Gastroesophageal sphincter (tissue), 3 donors: Measurements from ENCODE around the gene GLP2R.

Source experiments
- POLR2A ChIP-seq, 2 donors: fragments of 450-650 bp; IDR thresholded peaks; one replicate each; pipeline ENCODE4 v1.6.1; 2017; ENCODE audit warnings: antibody characterized with exemption in 2 of 2, mild to moderate bottlenecking in 2 of 2, moderate library complexity in 1 of 2
- POLR2AphosphoS5 ChIP-seq: sonication (generic); formaldehyde crosslinking; IDR thresholded peaks from one replicate; pipeline ENCODE4 v1.6.1; 2017; ENCODE audit warnings: antibody characterized with exemption
- TF ChIP-seq, protein P1 (sequence below), 4 experiments: fragments of 200-600 bp in 2 of 4; fragments of 450-650 bp in 2 of 4; sonication (generic) in 1 of 4; IDR thresholded peaks; one replicate each; pipeline ENCODE4 v1.5.1; 2017 to 2019; ENCODE audit warnings: antibody characterized with exemption in 4 of 4, mild to moderate bottlenecking in 2 of 4, moderate library complexity in 2 of 4

GRCh38 chr17:9829343-9829742 lies 3.6 kb downstream of the GLP2R start:
- TF ChIP-seq POLR2A (IDR thresholded peaks at IDR 0.05), result no peak
- TF ChIP-seq, protein P1, sequence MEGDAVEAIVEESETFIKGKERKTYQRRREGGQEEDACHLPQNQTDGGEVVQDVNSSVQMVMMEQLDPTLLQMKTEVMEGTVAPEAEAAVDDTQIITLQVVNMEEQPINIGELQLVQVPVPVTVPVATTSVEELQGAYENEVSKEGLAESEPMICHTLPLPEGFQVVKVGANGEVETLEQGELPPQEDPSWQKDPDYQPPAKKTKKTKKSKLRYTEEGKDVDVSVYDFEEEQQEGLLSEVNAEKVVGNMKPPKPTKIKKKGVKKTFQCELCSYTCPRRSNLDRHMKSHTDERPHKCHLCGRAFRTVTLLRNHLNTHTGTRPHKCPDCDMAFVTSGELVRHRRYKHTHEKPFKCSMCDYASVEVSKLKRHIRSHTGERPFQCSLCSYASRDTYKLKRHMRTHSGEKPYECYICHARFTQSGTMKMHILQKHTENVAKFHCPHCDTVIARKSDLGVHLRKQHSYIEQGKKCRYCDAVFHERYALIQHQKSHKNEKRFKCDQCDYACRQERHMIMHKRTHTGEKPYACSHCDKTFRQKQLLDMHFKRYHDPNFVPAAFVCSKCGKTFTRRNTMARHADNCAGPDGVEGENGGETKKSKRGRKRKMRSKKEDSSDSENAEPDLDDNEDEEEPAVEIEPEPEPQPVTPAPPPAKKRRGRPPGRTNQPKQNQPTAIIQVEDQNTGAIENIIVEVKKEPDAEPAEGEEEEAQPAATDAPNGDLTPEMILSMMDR (IDR thresholded peaks at IDR 0.05), result no peak
- no peak for TF ChIP-seq POLR2AphosphoS5
